PC-3 (cell line): ENCODE results near the gene TRMT10C. TPM values are rescaled to one million over a fixed set of nuclear protein-coding genes. Genes with fewer than 3 reads are reported as not detected.

Experiments used
- ATAC-seq: fragments of 200-7000 bp; cut with Tn5 transposase; 2 replicates; pipeline ENCODE4 v1.9.1; 2020; ENCODE audit warnings: mild to moderate bottlenecking, moderate library complexity
- BruUV-seq: library from RNA; stranded (reverse); fragments of 400-500 nt; replicated peaks from 2 replicates; lab custom pipeline; 2021; lab: Mats Ljungman, UMichigan
- CTCF ChIA-PET: fragments of 300-600 bp; sonication (Branson Sonifier 250); formaldehyde crosslinking; loops from one replicate; lab custom pipeline; 2022; ENCODE audit warnings: antibody characterized with exemption; lab: Charles Lee
- POLR2A ChIA-PET: fragments of 300-600 bp; sonication (Branson Sonifier 250); formaldehyde crosslinking; loops from one replicate; lab custom pipeline; 2022; ENCODE audit warnings: antibody characterized with exemption; ENCODE audit not compliant: unreplicated experiment; lab: Charles Lee
- DNase-seq: peaks from one replicate; pipeline ENCODE4 v3.0.0-alpha.2; 2015
- H2AFZ ChIP-seq: fragments of 300-600 bp; sonication (generic); 2 replicates; pipeline ENCODE4 v1.6.0; 2016; ENCODE audit warnings: antibody characterized with exemption, low read length
- H3F3A ChIP-seq: fragments of 300-600 bp; sonication (generic); one replicate; pipeline ENCODE4 v1.6.0; 2017; ENCODE audit warnings: antibody characterized with exemption, low read length, control low read depth, mild to moderate bottlenecking; ENCODE audit not compliant: unreplicated experiment
- H3K27ac ChIP-seq: fragments of 300-600 bp; sonication (generic); 2 replicates; pipeline ENCODE4 v1.5.1; 2016; ENCODE audit warnings: mild to moderate bottlenecking, low read length
- H3K27me3 ChIP-seq: fragments of 300-600 bp; sonication (generic); 2 replicates; pipeline ENCODE4 v1.6.1; 2016; ENCODE audit warnings: low read length, mixed read lengths
- H3K36me3 ChIP-seq: fragments of 300-600 bp; sonication (generic); 2 replicates; pipeline ENCODE4 v1.6.1; 2016; ENCODE audit warnings: low read depth, mixed run types, low read length, mixed read lengths
- H3K4me1 ChIP-seq: fragments of 300-600 bp; sonication (generic); 2 replicates; pipeline ENCODE4 v1.5.1; 2016; ENCODE audit warnings: low read length; ENCODE audit not compliant: insufficient read depth
- H3K4me2 ChIP-seq: fragments of 300-600 bp; sonication (generic); 2 replicates; pipeline ENCODE4 v1.6.0; 2016; ENCODE audit warnings: low read length
- H3K4me3 ChIP-seq: fragments of 300-600 bp; sonication (generic); 2 replicates; pipeline ENCODE4 v1.5.1; 2016; ENCODE audit warnings: mild to moderate bottlenecking, low read length, mixed read lengths
- H3K79me2 ChIP-seq: fragments of 300-600 bp; sonication (generic); 2 replicates; pipeline ENCODE4 v1.6.1; 2017; ENCODE audit warnings: low read length, mixed read lengths
- H3K9ac ChIP-seq: fragments of 300-600 bp; sonication (generic); 2 replicates; pipeline ENCODE4 v1.6.0; 2016; ENCODE audit warnings: mild to moderate bottlenecking, low read length
- H3K9me2 ChIP-seq: fragments of 300-600 bp; sonication (generic); replicated peaks from 2 replicates; pipeline ENCODE4 v1.6.1; 2016; ENCODE audit warnings: mixed run types, low read length, mixed read lengths
- H3K9me3 ChIP-seq: fragments of 300-600 bp; sonication (generic); 2 replicates; pipeline ENCODE4 v1.6.1; 2016; ENCODE audit warnings: low read length, mixed read lengths
- H4K20me1 ChIP-seq: fragments of 300-600 bp; sonication (generic); 2 replicates; pipeline ENCODE4 v1.6.1; 2016; ENCODE audit warnings: low read length, mixed read lengths
- CTCF ChIP-seq: fragments of 300-600 bp; sonication (generic); conservative IDR thresholded peaks from 2 replicates; pipeline ENCODE4 v1.5.1; 2017; ENCODE audit warnings: antibody characterized with exemption, low read depth, mild to moderate bottlenecking, low read length
- EZH2 ChIP-seq: fragments of 300-600 bp; sonication (generic); IDR thresholded peaks from one replicate; pipeline ENCODE4 v1.6.1; 2017; ENCODE audit warnings: antibody characterized with exemption, mild to moderate bottlenecking, low read length; ENCODE audit not compliant: unreplicated experiment
- EZH2phosphoT487 ChIP-seq: fragments of 300-600 bp; sonication (generic); IDR thresholded peaks from 2 replicates; pipeline ENCODE4 v1.6.1; 2018; ENCODE audit warnings: mild to moderate bottlenecking, antibody characterized with exemption, low read length, borderline replicate concordance
- intact Hi-C: fragments of 100-400 bp; cut with micrococcal nuclease; formaldehyde crosslinking; loops from 2 replicates; pipeline ENCODE4 v1.9.0; 2023
- total RNA-seq: library from RNA; depleted of rRNA; stranded (reverse); fragments of >200 nt; gene quantifications from 2 replicates; pipeline ENCODE4 v1.2.3, GENCODE V29; 2014

Gene TRMT10C
- total RNA-seq, 1 experiment from 2014 or later: 35.2 TPM

GRCh38 chr3:101512646-101513418 is 48.8 kb upstream of the TRMT10C start, which contains the start of gene SENP7:
TSS of gene SENP7 (minus strand) at chr3:101513212. CDS start at chr3:101513130, 82 bp downstream.
- POLR2A ChIA-PET: interaction anchor here (0.6 kb wide), 1 partner anchor 316 kb away, joined by 8 read pairs; no protein-coding TSS in a partner anchor
- Histone ChIP-seq H3K9me2 (no peaks in the 10 kb centered on the region), H3K27me3 (no peaks in the 10 kb centered on the region), H3K4me3 (peak within 1 kb of the TSS; percentile 70), H3K79me2 (peaks cover 17% of the 10 kb centered on the region), H3K9me3 (no peaks in the 10 kb centered on the region), H3F3A (no peaks in the 10 kb centered on the region), H4K20me1 (no peaks in the 10 kb centered on the region), H3K36me3 (no peaks in the 10 kb centered on the region), H2AFZ (peak within 1 kb of the TSS; percentile 80), H3K4me2 (peak within 1 kb of the TSS; percentile 76), H3K9ac (peak within 1 kb of the TSS; percentile 77), H3K4me1 (peaks cover 31% of the 10 kb centered on the region), H3K27ac (peak within 1 kb of the TSS; percentile 67)
- peak; percentile 92 for DNase-seq
- BruUV-seq: no TSS peak
- ATAC-seq: peak; percentile 85
- CTCF ChIA-PET: interaction anchor here (0.9 kb wide), 1 partner anchor 131 kb away, joined by 4 read pairs; no protein-coding TSS in a partner anchor
- no peak for TF ChIP-seq EZH2phosphoT487
- TF ChIP-seq CTCF: no peak
- TF ChIP-seq EZH2: no peak
- intact Hi-C loops: loop anchor here (1.0 to 5.0 kb wide), 4 partner anchors 48 to 284 kb away; partner anchors contain the start of gene TRMT10C

DNA sequence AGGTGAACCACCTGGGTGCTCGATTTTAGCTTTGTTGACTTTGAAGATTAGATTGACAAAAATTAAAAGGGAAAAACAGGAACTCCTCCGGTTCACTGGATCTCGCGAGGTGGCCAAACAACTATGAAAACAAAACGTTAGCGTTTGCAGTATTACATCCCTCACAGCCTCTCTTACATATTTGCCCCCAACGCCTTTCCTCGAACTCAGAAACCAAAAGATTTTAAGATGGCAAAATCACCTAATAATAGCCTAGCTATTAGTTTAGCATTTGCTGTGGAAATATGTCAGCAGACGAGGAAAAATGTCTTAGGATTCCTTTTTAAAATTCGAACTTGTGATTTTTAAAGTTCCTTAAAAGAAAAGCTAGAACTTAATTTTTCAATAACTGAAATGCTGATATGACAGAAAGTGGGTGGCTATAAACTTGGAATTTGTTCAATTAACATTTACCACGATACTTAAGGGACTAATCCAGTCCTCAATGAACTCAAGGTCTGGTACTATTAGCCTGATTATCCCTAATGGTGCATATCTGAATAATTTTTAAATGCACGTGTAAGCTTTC is 48.2 kb upstream of the TRMT10C start:
- intact Hi-C loops: loop anchor here (2.0 to 5.0 kb wide), 3 partner anchors 47 to 221 kb away; partner anchors contain the start of gene TRMT10C
- CTCF ChIA-PET: no interaction called here

More for the DNA sequence above, 48.2 kb upstream of the TRMT10C start:
- BruUV-seq: TSS peak; percentile 97
- Histone ChIP-seq H3K27me3 (no peaks in the 10 kb centered on the region), H3K4me3 (peak overlapping the region; percentile 70), H3K9me3 (no peaks in the 10 kb centered on the region), H3K9ac (peak overlapping the region; percentile 77), H3K27ac (peak overlapping the region; percentile 67), H3K4me1 (peaks cover 38% of the 10 kb centered on the region), H3K9me2 (no peaks in the 10 kb centered on the region), H3K79me2 (peaks cover 17% of the 10 kb centered on the region), H3F3A (no peaks in the 10 kb centered on the region), H4K20me1 (no peaks in the 10 kb centered on the region), H3K36me3 (no peaks in the 10 kb centered on the region), H2AFZ (peak overlapping the region; percentile 80), H3K4me2 (peak overlapping the region; percentile 76)
- DNase-seq (no peak), ATAC-seq (no peak)
- TF ChIP-seq EZH2phosphoT487 (no peak), CTCF (no peak), EZH2 (no peak)
- POLR2A ChIA-PET: no interaction called here
